ENCODE measurements around the gene GDF10.

DNA sequence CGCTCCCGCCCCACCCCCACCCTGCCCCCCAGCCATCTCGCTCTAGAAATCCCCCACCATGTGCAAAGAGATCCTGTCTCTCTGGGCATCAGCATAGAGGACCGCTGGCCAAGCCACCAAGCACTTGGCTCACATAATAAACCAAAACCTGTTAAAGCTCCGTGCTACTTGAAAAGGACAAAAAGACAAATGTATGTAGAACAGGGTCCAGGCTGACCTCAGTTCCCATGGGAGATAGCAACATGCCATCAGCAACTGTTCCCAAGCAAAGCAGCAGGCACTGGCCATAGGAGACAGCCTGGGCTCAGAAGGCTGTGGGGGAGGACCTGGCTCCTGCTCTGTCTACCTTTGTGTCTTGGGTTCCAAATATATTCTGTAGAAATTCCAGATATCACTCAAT is 38.4 kb upstream of the GDF10 start:
- TF ChIP-seq OSR1 (CRISPR knock-in tag; IDR thresholded peaks at IDR 0.05), result no peak
- TF ChIP-seq, protein P1, sequence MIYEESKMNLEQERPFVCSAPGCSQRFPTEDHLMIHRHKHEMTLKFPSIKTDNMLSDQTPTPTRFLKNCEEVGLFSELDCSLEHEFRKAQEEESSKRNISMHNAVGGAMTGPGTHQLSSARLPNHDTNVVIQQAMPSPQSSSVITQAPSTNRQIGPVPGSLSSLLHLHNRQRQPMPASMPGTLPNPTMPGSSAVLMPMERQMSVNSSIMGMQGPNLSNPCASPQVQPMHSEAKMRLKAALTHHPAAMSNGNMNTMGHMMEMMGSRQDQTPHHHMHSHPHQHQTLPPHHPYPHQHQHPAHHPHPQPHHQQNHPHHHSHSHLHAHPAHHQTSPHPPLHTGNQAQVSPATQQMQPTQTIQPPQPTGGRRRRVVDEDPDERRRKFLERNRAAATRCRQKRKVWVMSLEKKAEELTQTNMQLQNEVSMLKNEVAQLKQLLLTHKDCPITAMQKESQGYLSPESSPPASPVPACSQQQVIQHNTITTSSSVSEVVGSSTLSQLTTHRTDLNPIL (CRISPR knock-in tag; IDR thresholded peaks at IDR 0.05; ENCODE audit: low read depth), result no peak
- TF ChIP-seq, protein P2, sequence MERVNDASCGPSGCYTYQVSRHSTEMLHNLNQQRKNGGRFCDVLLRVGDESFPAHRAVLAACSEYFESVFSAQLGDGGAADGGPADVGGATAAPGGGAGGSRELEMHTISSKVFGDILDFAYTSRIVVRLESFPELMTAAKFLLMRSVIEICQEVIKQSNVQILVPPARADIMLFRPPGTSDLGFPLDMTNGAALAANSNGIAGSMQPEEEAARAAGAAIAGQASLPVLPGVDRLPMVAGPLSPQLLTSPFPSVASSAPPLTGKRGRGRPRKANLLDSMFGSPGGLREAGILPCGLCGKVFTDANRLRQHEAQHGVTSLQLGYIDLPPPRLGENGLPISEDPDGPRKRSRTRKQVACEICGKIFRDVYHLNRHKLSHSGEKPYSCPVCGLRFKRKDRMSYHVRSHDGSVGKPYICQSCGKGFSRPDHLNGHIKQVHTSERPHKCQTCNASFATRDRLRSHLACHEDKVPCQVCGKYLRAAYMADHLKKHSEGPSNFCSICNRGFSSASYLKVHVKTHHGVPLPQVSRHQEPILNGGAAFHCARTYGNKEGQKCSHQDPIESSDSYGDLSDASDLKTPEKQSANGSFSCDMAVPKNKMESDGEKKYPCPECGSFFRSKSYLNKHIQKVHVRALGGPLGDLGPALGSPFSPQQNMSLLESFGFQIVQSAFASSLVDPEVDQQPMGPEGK (CRISPR knock-in tag; IDR thresholded peaks at IDR 0.05; ENCODE audit: borderline replicate concordance), result no peak
- no peak for TF ChIP-seq ARNTL (CRISPR knock-in tag; IDR thresholded peaks at IDR 0.05; ENCODE audit: borderline replicate concordance, low read depth)
- TF ChIP-seq ZNF565 (CRISPR knock-in tag; conservative IDR thresholded peaks at IDR 0.05; ENCODE audit: low read depth), result no peak
- TF ChIP-seq ESRRG (CRISPR knock-in tag; IDR thresholded peaks at IDR 0.05), result no peak
- TF ChIP-seq RARB (CRISPR knock-in tag; IDR thresholded peaks at IDR 0.05), result no peak
- no peak for TF ChIP-seq ISL1 (CRISPR knock-in tag; IDR thresholded peaks at IDR 0.05)
- TF ChIP-seq ZC3H10 (CRISPR knock-in tag; IDR thresholded peaks at IDR 0.05), result no peak
- TF ChIP-seq, protein P3, sequence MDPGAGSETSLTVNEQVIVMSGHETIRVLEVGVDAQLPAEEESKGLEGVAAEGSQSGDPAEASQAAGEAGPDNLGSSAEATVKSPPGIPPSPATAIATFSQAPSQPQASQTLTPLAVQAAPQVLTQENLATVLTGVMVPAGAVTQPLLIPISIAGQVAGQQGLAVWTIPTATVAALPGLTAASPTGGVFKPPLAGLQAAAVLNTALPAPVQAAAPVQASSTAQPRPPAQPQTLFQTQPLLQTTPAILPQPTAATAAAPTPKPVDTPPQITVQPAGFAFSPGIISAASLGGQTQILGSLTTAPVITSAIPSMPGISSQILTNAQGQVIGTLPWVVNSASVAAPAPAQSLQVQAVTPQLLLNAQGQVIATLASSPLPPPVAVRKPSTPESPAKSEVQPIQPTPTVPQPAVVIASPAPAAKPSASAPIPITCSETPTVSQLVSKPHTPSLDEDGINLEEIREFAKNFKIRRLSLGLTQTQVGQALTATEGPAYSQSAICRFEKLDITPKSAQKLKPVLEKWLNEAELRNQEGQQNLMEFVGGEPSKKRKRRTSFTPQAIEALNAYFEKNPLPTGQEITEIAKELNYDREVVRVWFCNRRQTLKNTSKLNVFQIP (CRISPR knock-in tag; IDR thresholded peaks at IDR 0.05; ENCODE audit: borderline replicate concordance, low read depth), result no peak
- no peak for TF ChIP-seq ZNF70 (CRISPR knock-in tag; IDR thresholded peaks at IDR 0.05)
- TF ChIP-seq ZFP30 (CRISPR knock-in tag; IDR thresholded peaks at IDR 0.05), result no peak
